Stimulated activated CD4-positive, alpha-beta T cell treated with anti-CD3 and anti-CD28 coated beads, Interleukin-4, amount 100 ng/mL, for 24 hours (primary cell): Measurements from ENCODE around the gene CEP85L.
"Not testable (repeated sequence)": the region's sequence is repeated elsewhere in the genome, so short reads cannot be mapped to it uniquely, and the experiment has no call there.

ENCODE experiments used
- DNase-seq: peaks from one replicate; pipeline ENCODE4 v3.0.0-alpha.2; 2020

The CEP85L gene

GRCh38 chr6:118488631-118489030 is 162.8 kb downstream of the CEP85L start:
- DNase-seq, result no peak

DNA sequence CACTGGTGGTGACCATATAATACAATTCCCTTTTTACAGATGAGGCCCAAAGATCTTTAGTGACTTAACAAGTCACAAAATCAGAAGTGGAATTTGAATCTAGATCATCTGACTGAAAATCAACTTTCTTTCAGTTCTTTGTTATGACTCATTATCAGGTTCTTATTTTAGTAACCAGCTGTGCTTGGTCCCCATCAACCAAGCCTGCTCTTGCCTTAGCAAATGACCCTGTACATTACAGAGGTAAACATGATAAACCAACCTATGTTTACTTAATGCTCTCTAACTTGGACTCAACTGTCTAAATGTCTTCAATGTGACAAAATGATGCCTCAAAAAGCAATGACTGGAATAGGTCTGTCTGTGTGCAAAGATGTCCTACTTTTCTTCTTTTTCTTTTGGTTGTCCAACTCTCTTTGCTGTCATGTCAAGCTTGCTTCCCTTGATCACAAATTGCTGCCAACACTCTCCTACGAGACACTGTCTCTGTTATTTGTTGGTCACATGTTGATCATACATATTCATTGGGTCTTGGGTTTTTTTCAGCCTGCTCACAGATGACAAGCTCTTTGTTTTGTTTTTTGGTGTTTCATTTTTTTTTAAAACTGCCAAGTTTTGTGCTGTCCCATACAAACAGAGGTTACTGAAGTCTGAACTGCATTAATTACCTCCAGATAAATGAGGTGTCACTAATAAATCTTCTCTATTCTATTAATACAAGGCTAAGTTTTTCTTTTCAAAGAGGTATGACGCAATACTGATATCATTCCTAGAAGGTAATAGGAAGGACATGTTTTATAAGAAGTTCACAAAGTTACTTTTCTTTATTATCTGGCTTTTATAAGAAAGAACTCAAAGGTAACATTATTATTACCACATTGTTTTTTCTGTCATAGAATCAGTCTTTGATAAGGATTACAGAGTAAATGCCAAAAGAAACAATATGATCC is 165.5 kb downstream of the CEP85L start:
- no peak for DNase-seq

DNA sequence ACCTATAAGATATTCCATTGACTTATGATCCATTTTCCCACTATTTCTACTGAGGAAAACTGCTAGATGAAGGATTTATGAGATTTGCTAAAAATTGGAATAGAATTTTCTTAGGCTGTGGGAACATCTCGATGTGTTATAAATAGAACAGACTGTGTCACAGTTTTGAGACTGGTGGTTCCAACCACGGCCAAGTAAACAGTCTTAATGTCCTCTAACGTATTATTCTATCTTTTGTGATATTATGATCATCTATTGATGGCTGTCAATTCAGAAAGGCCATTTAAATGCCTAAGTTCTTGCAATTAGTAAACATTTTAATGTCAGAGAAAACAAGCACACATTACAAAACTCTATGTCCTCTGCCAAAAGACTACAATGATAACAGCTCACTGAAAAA is 174.8 kb downstream of the CEP85L start:
- no peak for DNase-seq

GRCh38 chr6:118473266-118473665 is 178.1 kb downstream of the CEP85L start:
- no peak for DNase-seq

DNA sequence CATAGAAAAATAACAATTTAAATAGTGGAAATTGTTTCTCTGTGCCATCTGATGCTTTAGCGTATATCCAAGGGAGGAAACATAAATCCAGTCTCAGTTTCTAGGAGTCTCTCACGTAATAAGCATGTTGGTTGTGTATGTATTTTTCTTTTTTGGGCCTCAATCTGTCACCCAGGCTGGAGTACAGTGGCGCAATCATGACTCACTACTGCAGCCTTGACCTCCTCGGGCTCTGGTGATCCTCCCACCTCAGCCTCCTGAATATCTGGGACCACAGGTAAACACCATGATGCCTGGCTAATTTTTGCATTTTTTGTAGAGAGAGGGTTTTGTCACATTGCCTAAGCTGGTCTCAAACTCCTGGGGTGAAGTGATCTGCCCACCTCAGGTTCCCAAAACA is 181.9 kb downstream of the CEP85L start:
- DNase-seq, result no peak

DNA sequence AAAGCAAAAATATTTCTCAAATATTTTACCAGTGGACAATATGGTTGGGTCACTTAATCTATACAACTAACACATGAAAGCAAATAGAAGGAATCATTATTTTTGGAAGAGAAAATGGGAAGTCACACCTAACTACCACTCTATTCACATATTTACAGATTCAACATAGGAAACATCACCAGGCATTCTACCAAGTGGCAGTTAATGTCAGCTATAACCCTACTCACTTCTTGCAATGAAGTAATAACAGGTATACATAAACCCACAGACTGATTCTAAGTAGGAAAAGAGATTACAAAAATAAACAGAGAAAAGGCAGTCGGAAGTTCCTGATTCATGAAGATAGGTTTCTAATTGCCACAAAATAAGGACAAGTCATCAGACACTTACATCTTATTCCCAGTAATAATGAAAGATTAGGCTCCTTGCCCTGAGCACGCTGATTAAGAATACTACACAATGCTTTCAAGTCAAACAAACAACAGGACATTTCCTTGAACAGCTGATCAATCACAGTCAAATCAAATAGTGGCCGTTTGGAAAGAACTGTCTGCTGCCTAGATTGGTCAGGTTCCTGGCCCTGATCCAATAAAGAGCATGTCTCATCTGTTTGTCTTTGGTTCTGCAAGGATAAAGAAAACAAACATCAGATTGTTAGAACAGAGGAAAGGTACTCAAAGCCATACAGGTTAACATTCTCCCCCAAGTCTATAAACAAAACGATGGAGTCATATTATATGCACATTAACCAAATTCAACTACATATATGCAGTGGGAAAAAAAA is 182.5 kb downstream of the CEP85L start:
- no peak for DNase-seq

GRCh38 chr6:118467181-118467580 is 184.2 kb downstream of the CEP85L start:
- DNase-seq, result no peak

GRCh38 chr6:118464620-118465019 is 186.8 kb downstream of the CEP85L start:
- DNase-seq, result no peak

GRCh38 chr6:118460958-118461470 is 190.4 kb downstream of the CEP85L start:
- no peak for DNase-seq

DNA sequence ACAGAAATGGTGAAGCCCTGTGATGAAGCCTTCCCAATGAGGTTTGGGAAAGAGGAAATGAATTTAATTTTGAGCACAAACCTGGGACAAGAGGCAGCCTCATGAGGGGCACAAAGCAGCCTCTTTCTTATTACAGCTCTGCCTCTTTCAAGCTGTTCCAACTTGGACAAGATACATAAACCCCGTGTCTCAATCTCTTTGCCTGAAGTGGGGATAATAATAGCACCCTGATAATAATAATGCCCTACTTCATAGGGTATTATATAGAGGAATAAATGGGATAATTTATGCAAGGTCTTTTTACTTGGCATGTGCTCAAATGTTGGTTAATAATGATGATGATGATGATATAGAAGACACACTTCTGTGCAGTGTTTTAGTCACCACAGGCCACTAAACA is 194.4 kb downstream of the CEP85L start:
- no peak for DNase-seq

- no peak for DNase-seq
Observed at GRCh38 chr6:118451839-118452238, 199.6 kb downstream of the CEP85L start.

GRCh38 chr6:118444796-118445195 is 206.6 kb downstream of the CEP85L start:
- no peak for DNase-seq

DNA sequence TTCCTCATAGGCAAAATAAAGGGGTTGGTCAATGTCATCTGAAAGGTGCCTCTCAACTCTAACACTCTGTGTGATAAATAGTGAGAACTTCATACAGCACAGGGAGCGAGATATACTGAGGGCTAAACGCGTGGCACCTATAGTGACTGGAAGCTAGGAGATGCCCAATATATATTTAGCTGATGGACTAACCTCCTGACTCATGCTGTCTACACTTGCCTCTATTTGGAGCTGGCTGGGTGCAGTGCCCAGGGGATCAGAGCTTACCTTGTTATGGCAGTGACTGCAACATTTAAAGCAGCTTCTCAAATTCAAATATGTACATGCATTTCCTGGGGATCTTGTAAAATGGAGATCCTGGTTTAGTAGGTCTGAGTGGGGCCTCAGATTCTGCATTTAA is 214.9 kb downstream of the CEP85L start:
- no peak for DNase-seq

GRCh38 chr6:118434147-118434546 is 217.2 kb downstream of the CEP85L start:
- not testable (repeated sequence) for DNase-seq

GRCh38 chr6:118421312-118421711 is 230.1 kb downstream of the CEP85L start:
- DNase-seq, result not testable (repeated sequence)

DNA sequence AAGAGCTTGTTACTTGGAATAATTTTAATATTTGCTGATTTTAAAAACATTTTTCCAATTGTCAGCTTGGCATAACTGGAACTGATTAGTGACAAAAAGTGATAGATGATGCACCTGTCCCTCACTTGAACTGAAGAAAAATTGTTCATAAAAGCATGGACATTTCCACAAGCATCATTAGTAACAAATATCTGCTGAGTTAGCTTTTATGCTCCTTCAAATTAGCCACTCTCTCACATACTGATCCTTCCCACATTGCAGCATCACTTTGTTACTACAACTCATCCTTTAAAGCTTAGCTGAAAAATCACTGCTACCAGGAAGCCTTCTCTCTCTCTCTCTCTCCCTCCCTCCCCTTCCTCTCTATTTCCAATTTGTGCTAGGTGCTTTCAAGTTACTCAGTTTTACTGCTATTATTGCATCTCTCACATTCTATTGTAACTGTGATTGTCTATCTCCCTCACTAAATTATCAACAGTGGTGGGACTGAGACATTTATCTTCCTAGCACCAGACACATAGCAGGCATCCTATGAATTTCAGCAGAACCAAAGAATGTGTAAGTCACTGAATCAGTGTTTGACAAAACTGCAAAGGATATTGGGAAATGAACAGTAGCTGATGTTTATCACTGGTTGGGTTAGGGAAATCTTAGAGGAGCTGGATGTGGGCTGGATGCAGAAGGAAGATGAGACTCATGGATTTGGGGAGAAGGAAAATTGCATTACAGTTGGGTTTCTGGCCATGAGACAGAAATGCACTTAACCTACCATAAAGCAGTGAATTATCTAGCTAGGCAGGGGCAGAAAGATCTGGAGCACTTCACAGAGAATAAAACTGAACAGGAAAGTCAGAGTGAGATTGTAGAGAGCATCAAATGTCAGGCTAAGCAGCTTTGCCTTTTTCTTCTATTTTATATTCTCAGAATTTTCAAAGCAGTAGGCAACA is 231.7 kb downstream of the CEP85L start:
- DNase-seq, result no peak
